SH-SY5Y (cell line): Measurements from ENCODE around the gene NKD2.

Source experiments
- GATA2 ChIP-seq: IDR thresholded peaks from 2 replicates; pipeline ENCODE4 v1.6.1; 2011; ENCODE audit warnings: mild to moderate bottlenecking, low read depth, low read length
- GATA3 ChIP-seq: IDR thresholded peaks from 2 replicates; pipeline ENCODE4 v1.6.1; 2011; ENCODE audit warnings: low read depth, mild to moderate bottlenecking, low read length, moderate library complexity

GRCh38 chr5:1036504-1037122 lies 28.0 kb downstream of the NKD2 start:
- TF ChIP-seq GATA2 (no peak), GATA3 (no peak)
